ENCODE results near the gene FLRT2.

The FLRT2 gene

DNA sequence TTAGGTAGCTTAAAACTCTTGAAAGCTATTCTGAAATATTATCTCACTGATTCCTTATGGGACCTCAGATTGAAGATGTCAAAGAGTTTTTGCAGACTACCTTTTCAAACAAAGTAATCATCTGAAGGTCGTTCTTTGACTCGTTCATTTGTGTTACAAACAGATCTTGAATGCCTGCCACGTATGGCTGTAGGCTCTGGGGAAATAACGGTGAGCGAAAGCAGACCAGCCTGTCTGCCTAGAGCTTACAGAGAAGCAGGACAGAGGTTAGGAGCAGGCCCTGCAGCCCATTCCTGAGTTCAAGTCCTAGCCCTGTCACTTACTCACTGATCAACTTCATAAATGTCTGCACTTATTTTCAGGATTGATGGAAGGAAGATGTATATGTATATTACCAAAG, 83.6 kb downstream of the FLRT2 start:
- DNase-seq (ENCODE audit: low read depth), result no peak
- TF ChIP-seq, protein P1, sequence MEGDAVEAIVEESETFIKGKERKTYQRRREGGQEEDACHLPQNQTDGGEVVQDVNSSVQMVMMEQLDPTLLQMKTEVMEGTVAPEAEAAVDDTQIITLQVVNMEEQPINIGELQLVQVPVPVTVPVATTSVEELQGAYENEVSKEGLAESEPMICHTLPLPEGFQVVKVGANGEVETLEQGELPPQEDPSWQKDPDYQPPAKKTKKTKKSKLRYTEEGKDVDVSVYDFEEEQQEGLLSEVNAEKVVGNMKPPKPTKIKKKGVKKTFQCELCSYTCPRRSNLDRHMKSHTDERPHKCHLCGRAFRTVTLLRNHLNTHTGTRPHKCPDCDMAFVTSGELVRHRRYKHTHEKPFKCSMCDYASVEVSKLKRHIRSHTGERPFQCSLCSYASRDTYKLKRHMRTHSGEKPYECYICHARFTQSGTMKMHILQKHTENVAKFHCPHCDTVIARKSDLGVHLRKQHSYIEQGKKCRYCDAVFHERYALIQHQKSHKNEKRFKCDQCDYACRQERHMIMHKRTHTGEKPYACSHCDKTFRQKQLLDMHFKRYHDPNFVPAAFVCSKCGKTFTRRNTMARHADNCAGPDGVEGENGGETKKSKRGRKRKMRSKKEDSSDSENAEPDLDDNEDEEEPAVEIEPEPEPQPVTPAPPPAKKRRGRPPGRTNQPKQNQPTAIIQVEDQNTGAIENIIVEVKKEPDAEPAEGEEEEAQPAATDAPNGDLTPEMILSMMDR (IDR thresholded peaks at IDR 0.05; ENCODE audit: insufficient read depth, low read depth, low read length, missing control alignments), result no peak
- no peak overlapping the region for H3K4me3 ChIP-seq (ENCODE audit: low read length)

DNA sequence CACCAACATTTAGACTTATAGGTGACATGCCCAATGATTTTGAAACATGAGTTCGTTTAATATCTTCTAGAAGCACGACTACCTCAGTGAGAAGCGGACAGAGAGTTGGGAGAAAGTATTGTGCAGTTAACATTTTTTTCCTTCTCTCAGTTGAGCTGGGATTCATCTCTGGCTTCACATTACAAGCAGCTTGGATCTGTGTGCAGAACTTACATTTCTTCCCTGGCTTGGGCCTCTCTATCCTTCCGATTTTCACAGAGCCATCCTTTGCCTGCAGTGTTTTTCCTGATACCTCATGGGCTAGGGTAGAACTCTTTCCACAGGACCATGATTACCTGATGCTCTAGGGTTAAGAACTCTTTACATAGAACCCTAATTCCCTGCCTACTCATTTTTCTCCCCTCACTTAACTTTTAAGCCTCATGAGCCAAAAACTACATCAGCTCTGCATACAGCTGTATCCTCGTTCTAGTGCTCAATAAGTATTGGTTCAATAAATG, 86.5 kb downstream of the FLRT2 start:
- DNase-seq (ENCODE audit: low read depth), result no peak
- TF ChIP-seq, protein P1 (IDR thresholded peaks at IDR 0.05; ENCODE audit: insufficient read depth, low read depth, low read length, missing control alignments), result no peak

DNA sequence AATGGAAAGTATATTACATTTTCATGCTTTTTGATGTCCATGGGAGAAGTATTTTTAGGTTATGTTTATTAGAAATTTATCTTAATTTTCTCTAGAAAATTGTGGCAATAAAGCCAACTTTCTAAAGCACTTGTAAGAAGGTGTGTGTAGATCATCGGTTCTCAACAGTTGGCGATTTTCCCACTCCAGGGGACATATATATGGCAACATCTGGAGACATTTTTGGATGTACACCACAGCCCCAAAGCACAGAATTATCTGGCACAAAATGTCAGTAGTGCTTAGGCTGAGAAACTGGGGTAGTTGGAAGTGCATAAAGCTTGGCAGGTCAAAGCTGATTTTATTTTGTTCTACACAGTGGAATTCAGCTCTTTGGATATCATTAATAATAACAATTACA, 86.9 kb downstream of the FLRT2 start:
- TF ChIP-seq, protein P1 (IDR thresholded peaks at IDR 0.05; ENCODE audit: insufficient read depth, low read depth, low read length, missing control alignments), result no peak
- no peak for DNase-seq (ENCODE audit: low read depth)
- H3K4me3 ChIP-seq (ENCODE audit: low read length), result no peak overlapping the region

More for the DNA sequence above, 86.5 kb downstream of the FLRT2 start:
- H3K4me3 ChIP-seq (ENCODE audit: low read length), result no peak overlapping the region

DNA sequence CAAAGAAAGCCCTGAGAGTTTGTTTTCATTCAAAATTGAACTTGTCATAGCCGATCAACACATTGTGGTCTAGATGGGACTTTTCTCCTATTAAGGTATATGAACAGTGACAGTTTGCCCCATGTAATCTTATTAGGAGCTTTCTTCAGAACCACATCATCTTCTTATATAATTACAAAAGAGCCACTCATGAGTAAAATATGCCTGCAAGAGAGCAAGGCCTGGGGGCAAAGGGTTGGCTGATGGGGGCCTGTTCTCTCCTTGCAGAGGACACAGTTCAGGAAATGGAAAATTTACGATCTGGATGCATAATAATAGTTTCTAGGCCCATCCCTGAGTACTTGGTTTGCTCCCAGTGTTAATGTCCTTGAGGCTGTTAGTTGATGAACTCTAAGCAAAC, 87.8 kb downstream of the FLRT2 start:
- H3K4me3 ChIP-seq (ENCODE audit: low read length), result no peak overlapping the region
- DNase-seq (ENCODE audit: low read depth), result no peak
- TF ChIP-seq, protein P1 (IDR thresholded peaks at IDR 0.05; ENCODE audit: insufficient read depth, low read depth, low read length, missing control alignments), result no peak

DNA sequence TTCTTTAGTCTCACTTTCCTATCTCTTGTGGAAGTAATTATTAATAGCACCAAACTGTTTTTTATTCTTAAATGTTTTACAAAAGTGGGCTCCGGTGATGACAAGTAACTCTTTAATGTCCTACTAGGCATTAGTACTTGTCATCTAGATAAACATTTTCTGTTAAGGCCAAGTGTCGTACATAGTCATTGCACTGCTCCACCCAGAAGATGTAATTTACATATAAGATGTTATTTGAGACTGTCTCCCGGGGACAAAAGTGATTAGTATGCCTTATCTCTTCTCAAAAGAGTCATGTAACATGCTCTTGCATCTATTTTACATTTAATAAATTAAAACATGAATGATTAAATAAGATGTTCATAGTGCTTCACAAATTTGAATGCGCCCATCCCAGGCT, 88.4 kb downstream of the FLRT2 start:
- no peak for DNase-seq (ENCODE audit: low read depth)
- H3K4me3 ChIP-seq (ENCODE audit: low read length), result no peak overlapping the region
- TF ChIP-seq, protein P1 (IDR thresholded peaks at IDR 0.05; ENCODE audit: insufficient read depth, low read depth, low read length, missing control alignments), result no peak

DNA sequence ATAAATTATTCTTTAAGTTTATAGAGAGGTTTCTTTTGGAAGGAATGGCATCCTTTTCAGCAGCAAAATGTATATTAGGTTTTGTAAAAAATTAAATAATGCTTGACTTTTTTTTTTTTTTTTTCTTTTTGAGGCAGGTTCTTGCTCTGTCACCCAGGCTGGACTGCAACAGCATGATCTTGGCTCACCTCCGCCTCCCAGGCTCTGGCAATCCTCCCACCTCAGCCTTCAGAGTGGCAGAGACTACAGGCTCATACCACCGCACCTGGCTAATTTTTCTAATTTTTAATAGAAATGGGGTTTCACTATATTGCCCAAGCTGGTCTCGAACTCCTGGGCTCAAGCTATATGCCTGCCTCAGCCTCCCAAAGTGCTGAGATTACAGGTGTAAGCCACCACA, 89.0 kb downstream of the FLRT2 start:
- no peak overlapping the region for H3K4me3 ChIP-seq (ENCODE audit: low read length)
- no peak for DNase-seq (ENCODE audit: low read depth)
- TF ChIP-seq, protein P1 (IDR thresholded peaks at IDR 0.05; ENCODE audit: insufficient read depth, low read depth, low read length, missing control alignments), result no peak

DNA sequence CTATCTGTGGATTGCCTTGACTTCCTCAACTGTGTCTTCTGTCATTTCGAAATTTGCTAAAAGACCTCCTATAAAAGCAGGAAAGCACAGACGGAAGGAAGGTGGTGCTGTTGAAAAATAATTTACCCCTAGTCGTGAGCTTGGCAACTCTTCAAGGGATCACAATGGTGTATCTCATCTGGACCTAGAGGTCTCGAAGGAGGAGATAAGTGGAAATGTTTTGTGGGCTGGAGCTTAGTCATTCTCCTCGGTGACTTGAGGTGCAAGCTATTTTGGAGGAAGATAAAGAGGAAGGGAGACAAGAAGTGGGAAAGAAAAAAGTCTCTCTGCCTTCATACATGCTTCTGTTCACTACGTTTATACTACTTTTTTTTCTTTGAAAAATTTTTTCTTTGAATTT, 89.9 kb downstream of the FLRT2 start:
- no peak for DNase-seq (ENCODE audit: low read depth)
- TF ChIP-seq, protein P1 (IDR thresholded peaks at IDR 0.05; ENCODE audit: insufficient read depth, low read depth, low read length, missing control alignments), result no peak
- no peak overlapping the region for H3K4me3 ChIP-seq (ENCODE audit: low read length)

All from epithelial cell of esophagus (primary cell).